ENCODE data around the gene MED25.

MED25 gene

DNA sequence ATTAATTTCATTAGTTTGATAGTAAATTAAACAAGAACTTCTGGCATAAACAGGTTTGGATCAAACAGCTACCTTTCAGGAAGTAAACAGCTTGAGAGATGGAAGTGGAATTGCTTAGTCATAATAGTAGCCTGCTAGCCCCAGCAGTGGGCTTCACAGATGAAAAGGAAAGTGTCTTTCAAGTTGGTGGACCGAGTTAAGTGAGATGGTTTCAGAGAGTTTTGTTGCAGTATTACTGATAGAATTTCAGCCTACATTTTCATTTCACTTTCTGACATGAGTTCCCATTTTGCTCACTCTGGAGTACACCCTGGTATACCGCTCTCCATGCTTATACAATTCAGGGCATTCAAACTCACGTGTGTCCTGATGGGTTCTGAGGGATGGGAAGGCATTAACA, 30.8 kb downstream of the MED25 start:
- TF ChIP-seq, protein P1, sequence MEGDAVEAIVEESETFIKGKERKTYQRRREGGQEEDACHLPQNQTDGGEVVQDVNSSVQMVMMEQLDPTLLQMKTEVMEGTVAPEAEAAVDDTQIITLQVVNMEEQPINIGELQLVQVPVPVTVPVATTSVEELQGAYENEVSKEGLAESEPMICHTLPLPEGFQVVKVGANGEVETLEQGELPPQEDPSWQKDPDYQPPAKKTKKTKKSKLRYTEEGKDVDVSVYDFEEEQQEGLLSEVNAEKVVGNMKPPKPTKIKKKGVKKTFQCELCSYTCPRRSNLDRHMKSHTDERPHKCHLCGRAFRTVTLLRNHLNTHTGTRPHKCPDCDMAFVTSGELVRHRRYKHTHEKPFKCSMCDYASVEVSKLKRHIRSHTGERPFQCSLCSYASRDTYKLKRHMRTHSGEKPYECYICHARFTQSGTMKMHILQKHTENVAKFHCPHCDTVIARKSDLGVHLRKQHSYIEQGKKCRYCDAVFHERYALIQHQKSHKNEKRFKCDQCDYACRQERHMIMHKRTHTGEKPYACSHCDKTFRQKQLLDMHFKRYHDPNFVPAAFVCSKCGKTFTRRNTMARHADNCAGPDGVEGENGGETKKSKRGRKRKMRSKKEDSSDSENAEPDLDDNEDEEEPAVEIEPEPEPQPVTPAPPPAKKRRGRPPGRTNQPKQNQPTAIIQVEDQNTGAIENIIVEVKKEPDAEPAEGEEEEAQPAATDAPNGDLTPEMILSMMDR (IDR thresholded peaks at IDR 0.05), result no peak
- H3K9me3 Mint-ChIP-seq, result peaks cover 26% of the 10 kb centered on the region
- no peak for DNase-seq
- peaks cover 46% of the 10 kb centered on the region for H3K36me3 Mint-ChIP-seq (ENCODE audit: low read depth)
- H3K27me3 Mint-ChIP-seq (ENCODE audit: low read depth, poor library complexity), result peaks cover 2% of the 10 kb centered on the region
- H3K27ac Mint-ChIP-seq, result no peak overlapping the region
- H3K4me1 Mint-ChIP-seq, result peaks cover 28% of the 10 kb centered on the region
- H3K4me3 Mint-ChIP-seq, result peak overlapping the region; percentile 19

DNA sequence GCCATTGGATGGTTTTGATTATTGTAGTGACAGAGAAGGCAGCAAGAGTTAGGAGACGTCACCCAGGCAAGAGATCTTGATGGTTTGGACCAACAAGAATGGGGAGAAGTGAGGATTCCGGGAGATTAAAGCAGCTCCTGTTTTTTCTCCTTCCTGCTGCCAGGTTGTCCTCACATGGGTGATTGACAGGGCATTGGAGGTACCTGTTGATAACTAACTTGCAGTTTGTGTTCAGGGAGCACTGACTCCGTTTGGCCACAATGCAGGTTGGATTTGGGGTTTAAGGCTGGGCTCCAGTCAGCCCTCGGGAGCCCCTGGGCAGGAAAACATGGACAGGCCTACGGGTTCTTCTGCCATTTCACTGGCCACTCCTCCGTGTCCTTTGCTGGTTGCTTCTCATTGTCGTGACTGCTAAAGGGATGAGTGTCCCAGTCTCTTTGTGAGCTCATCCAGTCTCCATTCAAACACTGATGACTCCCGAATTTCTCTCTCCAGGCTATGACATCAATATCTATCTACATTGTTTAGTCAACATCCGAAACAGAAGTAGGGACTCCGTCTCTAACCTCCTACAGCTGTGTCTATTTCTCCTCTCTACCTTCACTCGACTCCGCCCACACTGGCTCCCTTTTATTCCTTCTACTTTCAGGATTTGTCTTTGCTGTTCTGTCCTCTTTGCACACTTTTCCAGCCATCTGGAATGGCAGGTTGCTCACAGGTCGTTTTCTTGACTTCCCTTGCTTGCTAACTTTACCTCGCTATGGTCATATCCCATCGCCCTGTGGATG, 31.5 kb downstream of the MED25 start:
- DNase-seq, result no peak
- H3K27me3 Mint-ChIP-seq (ENCODE audit: low read depth, poor library complexity), result peaks cover 2% of the 10 kb centered on the region
- TF ChIP-seq, protein P1 (IDR thresholded peaks at IDR 0.05), result no peak
- H3K27ac Mint-ChIP-seq, result no peak overlapping the region
- H3K4me3 Mint-ChIP-seq, result peak overlapping the region; percentile 83
- peaks cover 26% of the 10 kb centered on the region for H3K9me3 Mint-ChIP-seq
- H3K36me3 Mint-ChIP-seq (ENCODE audit: low read depth), result peaks cover 43% of the 10 kb centered on the region
- H3K4me1 Mint-ChIP-seq, result peaks cover 29% of the 10 kb centered on the region

DNA sequence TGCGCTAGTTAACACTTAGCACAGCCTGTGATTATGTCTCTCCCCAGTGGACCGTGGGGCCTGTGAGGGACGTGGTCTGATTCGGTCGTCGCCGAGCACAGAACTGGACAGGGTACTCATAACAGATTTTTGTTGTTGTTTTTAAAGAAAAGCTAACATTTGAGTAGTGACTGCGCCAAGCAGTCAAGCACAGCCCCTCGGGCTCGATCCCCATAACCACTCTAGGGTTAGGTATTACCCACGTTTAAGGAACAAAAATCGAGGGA, 32.1 kb downstream of the MED25 start:
- peaks cover 29% of the 10 kb centered on the region for H3K4me1 Mint-ChIP-seq
- H3K4me3 Mint-ChIP-seq, result peak overlapping the region; percentile 83
- DNase-seq, result no peak
- H3K27me3 Mint-ChIP-seq (ENCODE audit: low read depth, poor library complexity), result peaks cover 2% of the 10 kb centered on the region
- TF ChIP-seq, protein P1 (IDR thresholded peaks at IDR 0.05), result no peak
- H3K9me3 Mint-ChIP-seq, result peaks cover 26% of the 10 kb centered on the region
- peak overlapping the region; percentile 99 for H3K27ac Mint-ChIP-seq
- H3K36me3 Mint-ChIP-seq (ENCODE audit: low read depth), result peaks cover 43% of the 10 kb centered on the region

DNA sequence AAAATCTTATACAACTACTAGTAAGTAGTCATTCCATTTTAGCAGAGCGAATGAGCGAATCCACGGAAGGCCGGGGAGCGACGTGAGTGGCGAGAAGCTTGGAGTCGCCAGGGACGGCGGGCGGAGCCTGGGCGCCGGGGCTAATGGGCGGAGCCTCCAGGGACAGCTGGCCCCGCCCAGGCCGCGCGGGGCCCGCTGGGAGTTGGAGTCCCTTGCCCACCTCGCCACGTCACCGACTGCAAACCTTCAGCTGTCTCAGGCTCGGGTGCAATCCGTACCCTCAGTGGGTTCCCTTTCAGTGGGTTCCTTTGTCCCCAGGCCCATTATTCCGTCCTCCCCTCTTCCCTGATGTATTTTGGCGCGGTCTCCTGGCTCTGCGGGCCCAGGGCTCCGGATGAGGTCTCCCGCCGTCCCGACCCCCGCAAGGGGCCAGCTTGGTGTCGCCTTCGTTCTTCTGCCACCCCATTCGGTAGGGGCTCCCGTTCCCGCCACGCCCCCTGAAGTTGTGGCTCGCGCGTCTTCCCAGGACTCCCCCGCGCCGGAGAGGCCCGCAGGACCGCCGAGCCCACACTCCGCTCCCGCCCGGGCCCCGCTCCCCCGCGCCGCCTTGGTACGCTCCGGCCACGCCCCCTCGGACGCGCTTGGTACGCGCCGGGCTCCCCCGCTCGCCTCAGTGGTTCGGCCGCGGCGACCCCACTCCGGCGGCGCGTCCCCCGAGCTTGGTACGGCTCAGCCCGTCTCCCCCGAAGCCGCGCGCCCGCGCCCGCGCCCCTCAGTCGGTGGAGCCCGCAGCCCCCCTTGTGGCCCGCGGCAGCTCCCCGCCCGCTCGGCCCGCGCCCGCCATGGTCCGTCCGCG, 32.6 kb downstream of the MED25 start, which contains the start of gene PTOV1:
Gene PTOV1 (plus strand): TSS at position 673 of the 856 bp plus-strand sequence.
- Mint-ChIP-seq H3K4me3 (peak within 1 kb of the TSS; percentile 93), H3K4me1 (peaks cover 29% of the 10 kb centered on the region), H3K27ac (peak within 1 kb of the TSS; percentile 99), H3K36me3 (ENCODE audit: low read depth) (peaks cover 48% of the 10 kb centered on the region), H3K9me3 (peaks cover 26% of the 10 kb centered on the region), H3K27me3 (ENCODE audit: low read depth, poor library complexity) (peaks cover 2% of the 10 kb centered on the region)
- TF ChIP-seq, protein P1 (IDR thresholded peaks at IDR 0.05), result no peak
- peak; percentile 96 for DNase-seq

DNA sequence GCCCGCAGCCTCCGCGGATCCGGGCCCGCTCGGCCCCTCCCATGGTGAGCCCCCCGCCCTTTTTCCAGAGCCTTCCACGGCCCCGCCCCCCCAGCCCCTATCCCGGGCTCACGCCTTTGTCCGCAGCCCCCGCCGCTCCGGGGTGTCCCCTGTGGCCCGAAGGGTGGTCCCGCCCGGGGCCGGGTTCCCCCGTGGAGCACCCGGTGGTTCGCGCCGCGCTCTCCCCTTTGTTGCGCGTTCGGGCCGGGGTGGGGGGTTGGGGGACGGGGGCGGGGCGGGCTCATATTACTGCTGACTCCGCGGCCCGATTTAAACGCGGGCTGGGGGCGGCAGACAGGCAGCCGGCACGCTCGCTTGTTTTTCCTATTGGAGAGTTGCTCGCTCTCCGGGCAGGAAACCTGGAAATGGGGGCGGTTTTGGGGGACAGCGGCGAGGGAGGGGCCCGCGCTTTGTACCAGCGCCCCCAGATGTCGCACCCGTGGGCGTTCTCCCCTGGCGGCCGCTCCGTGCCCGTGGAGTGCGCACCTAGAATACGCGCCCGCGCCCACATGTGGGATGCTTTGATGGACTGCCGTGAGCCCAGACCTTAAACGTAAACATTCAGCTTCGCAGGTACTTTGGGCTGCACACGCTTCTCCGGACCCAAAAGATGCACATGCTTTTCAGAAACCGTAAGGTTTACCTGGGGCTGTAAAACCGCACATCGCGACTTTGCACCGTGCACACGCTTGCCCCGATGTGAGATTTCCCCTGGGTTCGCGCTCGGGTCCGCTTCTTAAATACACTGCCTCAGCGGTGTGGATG, 33.6 kb downstream of the MED25 start:
- Mint-ChIP-seq H3K9me3 (peaks cover 26% of the 10 kb centered on the region), H3K4me3 (peak overlapping the region; percentile 93), H3K36me3 (ENCODE audit: low read depth) (peaks cover 48% of the 10 kb centered on the region), H3K4me1 (peaks cover 29% of the 10 kb centered on the region), H3K27ac (peak overlapping the region; percentile 62), H3K27me3 (ENCODE audit: low read depth, poor library complexity) (peaks cover 2% of the 10 kb centered on the region)
- DNase-seq, result peak; percentile 72
- TF ChIP-seq, protein P1 (IDR thresholded peaks at IDR 0.05), result no peak

Data from nephron progenitor cell (in vitro differentiated cells).